Measurements from ENCODE around the gene VSX1.

VSX1 gene

DNA sequence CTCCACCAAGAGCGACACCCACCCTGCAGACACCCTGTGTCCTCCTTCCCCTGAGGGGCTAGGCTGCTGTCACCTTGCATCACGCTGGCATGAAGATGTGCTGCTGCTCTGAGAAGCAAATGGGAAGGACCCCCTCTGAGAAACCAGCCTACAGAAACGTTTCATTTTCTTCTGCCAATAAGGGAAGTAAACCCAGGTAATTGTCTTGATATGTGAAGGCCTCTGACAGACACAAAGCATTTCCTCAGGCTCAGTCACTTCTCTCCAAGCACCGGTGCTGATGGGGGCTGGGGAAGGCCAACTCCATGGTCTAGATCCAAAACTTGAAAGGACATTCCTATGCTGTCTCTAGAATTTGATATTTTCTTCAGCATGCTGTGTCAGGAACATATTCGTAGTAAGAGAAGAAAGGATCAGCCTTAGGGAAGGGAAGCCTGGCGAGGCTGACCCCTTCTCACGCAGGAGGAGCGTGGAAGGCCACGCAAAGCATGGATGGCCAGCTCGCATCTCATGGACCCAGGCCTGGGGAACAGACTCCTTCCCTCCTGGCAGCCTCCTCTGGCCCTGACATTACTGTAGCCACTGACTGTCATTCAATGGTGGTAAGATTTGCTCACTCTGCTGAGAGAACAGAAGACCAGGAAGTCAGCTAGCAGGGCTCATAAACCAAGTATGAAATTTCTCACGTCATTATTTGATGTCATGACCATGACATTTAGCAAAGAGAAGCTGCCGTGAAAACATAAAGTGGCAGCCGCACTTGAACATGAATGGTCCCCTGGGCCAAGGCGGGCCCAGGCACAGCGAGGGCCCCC lies 44.4 kb downstream of the VSX1 start:
- TF ChIP-seq, protein P1, sequence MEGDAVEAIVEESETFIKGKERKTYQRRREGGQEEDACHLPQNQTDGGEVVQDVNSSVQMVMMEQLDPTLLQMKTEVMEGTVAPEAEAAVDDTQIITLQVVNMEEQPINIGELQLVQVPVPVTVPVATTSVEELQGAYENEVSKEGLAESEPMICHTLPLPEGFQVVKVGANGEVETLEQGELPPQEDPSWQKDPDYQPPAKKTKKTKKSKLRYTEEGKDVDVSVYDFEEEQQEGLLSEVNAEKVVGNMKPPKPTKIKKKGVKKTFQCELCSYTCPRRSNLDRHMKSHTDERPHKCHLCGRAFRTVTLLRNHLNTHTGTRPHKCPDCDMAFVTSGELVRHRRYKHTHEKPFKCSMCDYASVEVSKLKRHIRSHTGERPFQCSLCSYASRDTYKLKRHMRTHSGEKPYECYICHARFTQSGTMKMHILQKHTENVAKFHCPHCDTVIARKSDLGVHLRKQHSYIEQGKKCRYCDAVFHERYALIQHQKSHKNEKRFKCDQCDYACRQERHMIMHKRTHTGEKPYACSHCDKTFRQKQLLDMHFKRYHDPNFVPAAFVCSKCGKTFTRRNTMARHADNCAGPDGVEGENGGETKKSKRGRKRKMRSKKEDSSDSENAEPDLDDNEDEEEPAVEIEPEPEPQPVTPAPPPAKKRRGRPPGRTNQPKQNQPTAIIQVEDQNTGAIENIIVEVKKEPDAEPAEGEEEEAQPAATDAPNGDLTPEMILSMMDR (IDR thresholded peaks at IDR 0.05): no peak

DNA sequence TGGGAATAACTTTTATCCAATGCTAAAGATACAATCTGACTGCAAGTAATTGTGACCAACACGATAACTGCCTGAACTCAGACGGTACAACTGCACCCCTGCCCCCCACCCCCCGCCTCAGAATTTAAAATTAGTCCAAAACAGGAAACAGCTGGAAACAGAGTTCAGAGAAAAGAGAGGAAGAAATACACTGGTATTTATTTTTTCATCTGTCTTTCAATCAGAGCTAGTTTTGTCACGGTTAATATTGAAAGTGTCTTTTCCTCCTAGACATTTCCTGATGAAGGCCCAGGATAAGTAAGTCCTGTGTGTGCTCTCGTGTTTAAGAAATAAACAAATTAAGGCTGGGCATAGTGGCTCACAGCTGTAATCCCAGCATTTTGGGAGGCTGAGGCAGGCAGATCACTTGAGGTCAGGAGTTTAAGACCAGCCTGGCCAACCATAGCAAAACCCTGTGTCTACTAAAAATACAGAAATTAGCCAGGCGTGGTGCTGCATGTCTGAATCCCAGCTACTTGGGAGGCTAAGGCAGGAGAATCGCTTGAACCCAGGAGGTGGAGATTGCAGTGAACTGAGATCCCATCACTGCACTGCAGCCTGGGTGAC lies 45.5 kb downstream of the VSX1 start:
- TF ChIP-seq, protein P1 (IDR thresholded peaks at IDR 0.05): no peak

DNA sequence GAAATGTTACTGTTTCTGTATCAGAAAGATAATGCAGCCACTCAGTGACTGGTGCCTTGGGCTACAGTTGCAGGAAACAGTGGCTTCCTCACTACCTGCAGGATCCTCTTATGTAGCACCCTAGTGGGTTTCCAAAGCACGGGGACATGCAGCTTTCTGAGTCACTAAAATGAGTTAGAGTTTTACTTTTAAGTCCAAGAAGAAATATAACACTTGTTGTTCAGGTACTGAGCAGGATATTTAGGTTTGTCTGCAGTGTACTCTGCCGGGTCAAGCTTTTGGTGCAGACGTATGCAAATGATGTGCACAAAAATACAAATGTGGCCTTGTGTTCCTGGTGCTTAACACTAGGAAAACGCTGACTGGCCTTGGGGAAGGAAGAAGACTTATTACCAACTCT lies 46.0 kb downstream of the VSX1 start:
- TF ChIP-seq, protein P1 (IDR thresholded peaks at IDR 0.05): no peak

DNA sequence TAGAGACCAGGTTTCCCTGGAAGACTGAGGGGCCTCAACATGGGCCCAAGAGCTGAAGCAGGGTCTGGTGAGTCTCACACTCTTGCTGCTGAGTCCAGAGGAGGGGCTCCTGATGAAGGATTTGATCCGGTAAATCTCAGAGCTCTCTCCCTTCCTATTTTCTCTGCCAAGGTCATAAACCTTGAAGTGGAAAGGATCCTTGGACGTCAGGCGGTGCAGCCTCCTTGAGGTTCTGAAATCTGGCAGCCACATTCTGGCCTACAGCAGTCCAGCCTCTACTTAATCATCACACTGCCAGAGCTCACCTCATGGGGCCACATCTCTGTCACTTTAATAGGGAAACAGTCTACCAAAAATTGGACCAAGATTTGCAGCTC lies 48.0 kb downstream of the VSX1 start:
- TF ChIP-seq, protein P1 (IDR thresholded peaks at IDR 0.05): no peak

DNA sequence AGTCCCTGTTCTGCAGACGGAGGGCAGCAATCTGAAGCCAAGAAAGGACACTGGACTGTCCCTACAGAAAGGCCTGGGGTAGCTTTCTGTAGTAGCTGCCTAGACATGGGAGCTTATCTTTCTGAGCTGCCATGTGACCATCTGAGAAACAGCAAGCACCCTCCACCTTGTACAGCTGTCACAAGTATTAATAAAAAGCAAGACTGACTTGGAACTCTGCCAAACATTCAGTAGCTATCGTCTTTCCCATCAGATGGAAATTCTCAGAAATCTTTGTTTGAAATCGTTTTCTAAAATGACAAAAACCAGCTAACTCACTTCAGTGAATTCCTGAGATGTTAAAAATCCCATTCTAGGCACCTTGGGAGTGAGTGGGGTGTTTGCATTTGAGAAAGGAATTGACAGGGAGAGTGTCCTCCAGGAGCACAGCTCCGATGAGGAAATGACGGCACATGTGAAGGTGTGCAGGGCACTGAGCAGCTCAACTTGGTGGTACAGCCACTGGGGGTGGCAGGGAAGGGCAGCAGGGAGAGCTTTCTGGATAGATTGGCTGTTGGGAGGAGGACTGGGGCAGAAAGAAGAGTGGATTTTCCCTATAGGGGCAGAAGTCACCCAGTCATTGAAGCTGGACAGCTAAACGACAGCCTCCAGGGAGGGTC lies 48.5 kb downstream of the VSX1 start:
- TF ChIP-seq, protein P1 (IDR thresholded peaks at IDR 0.05): no peak

DNA sequence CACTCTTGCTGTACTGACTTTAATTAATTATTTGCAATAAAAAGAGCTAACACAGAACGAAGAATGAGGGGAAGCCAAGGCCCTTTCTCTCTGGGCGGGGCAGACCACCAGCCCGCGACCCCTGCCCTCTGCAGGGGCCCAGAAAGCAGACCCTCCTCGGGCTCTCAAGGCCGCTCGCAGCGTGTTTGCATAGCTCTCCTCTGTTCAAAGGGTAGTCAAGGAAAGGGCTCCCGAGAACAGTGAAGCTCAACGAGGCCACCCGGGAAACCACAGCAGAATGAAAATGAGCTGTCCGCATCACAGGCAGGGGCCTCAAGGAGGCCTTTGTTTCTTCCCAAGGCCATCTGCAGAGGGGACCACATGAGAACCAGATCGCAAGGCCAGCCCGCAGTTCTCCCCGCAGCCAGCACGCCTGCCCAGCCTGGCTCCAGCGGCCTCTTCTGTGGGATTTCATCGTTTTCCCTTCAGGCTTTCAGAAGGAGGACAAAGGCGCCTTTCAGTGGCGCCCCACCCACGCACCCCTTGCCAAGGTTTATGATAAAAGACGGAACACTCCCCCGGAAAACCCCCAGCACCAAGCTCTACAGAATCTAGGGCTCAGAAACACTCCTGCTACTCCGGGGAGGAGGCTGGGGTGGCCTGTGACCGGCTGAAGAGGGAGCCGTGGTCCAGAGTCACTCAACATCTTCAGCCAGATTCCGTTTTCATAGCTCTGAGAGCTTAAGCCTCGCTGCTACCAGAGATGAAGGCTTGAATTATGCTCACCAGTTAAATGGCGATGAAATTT lies 49.3 kb downstream of the VSX1 start:
- TF ChIP-seq, protein P1 (IDR thresholded peaks at IDR 0.05): no peak

DNA sequence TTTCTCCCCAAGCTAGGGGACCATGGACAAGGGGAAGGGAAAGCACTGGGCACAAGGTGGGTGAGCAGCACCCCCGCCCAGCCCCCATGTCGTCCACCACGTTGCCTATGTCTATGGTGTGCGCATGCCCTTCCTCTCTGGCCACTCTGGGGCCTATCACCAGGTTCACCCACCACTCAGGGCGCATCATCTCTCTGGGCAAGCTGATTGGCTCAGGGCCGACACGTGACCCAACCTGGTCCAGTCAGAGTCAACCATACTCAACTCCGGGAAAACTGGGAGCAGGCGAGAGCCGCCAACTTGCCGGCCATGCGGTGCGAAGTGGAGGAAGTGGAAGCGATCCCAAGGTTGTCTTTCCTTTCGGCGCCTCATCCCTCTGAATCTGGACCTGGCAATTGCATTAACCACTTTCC lies 49.9 kb downstream of the VSX1 start:
- TF ChIP-seq, protein P1 (IDR thresholded peaks at IDR 0.05): no peak

Measured in LNCAP (cell line).